ENCODE data around the gene CFL2.

- TF ChIP-seq CTCF (IDR thresholded peaks at IDR 0.05) (no peak), POLR2A (IDR thresholded peaks at IDR 0.05) (no peak), EP300 (IDR thresholded peaks at IDR 0.05) (no peak)
Measured at GRCh38 chr14:34741840-34742239, 27.4 kb upstream of the CFL2 start.

Data from upper lobe of left lung (tissue), 4 donors.